K562 (cell line): ENCODE results near the gene BDH1. TPM values are rescaled to one million over a fixed set of nuclear protein-coding genes. Genes with fewer than 3 reads are reported as not detected.

Experiments
- CTCFL ChIP-seq: IDR thresholded peaks from 2 replicates; pipeline ENCODE4 v1.6.1; 2011; ENCODE audit warnings: borderline replicate concordance, low read depth, mild to moderate bottlenecking, moderate library complexity, low read length; ENCODE audit not compliant: insufficient read depth, poor library complexity, severe bottlenecking
- CUX1 ChIP-seq: fragments of 200-800 bp; sonication (Bioruptor generic); IDR thresholded peaks from 2 replicates; pipeline ENCODE4 v1.6.1; 2016; ENCODE audit warnings: missing genetic modification characterization, missing compliant biosample characterization
- E2F6 ChIP-seq, 2 experiments: IDR thresholded peaks; 2 replicates each; pipeline ENCODE4 v1.6.1; 2011; ENCODE audit warnings: borderline replicate concordance in 1 of 2, control low read depth in 1 of 2, low read depth in 1 of 2, low read length in 1 of 2, mild to moderate bottlenecking in 1 of 2, mixed read lengths in 1 of 2, moderate library complexity in 1 of 2; ENCODE audit not compliant: insufficient read depth in 1 of 2, insufficient read length in 1 of 2, poor library complexity in 1 of 2, severe bottlenecking in 1 of 2; ENCODE audit errors: extremely low read depth in 1 of 2
- EGR1 ChIP-seq: fragments of 450-650 bp; conservative IDR thresholded peaks from 2 replicates; pipeline ENCODE4 v1.6.1; 2017; ENCODE audit warnings: mild to moderate bottlenecking
- HCFC1 ChIP-seq: IDR thresholded peaks from 2 replicates; pipeline ENCODE4 v1.6.1; 2012; ENCODE audit warnings: low read depth, low read length, improper control_type of control experiment
- HMG20A ChIP-seq: fragments of 450-650 bp; formaldehyde crosslinking; conservative IDR thresholded peaks from 2 replicates; pipeline ENCODE4 v1.4.0; 2020; ENCODE audit warnings: mild to moderate bottlenecking, mixed read lengths
- MNT ChIP-seq, 2 experiments: fragments of 450-650 bp; conservative IDR thresholded peaks; 2 replicates each; pipeline ENCODE4 v1.6.1; 2017; ENCODE audit warnings: mild to moderate bottlenecking in 2 of 2, moderate library complexity in 2 of 2
- SP1 ChIP-seq: sonication (generic); formaldehyde crosslinking; IDR thresholded peaks from 2 replicates; pipeline ENCODE4 v1.8.1; 2022; ENCODE audit warnings: mild to moderate bottlenecking, missing genetic modification reagents
- SPI1 ChIP-seq: IDR thresholded peaks from 2 replicates; pipeline ENCODE4 v1.6.1; 2011; ENCODE audit warnings: low read depth, low read length, control low read depth, borderline replicate concordance
- USF2 ChIP-seq: sonication (generic); formaldehyde crosslinking; IDR thresholded peaks from 2 replicates; pipeline ENCODE4 v1.5.0; 2020; ENCODE audit warnings: missing genetic modification reagents
- ZKSCAN3 ChIP-seq: fragments of 250-450 bp; sonication (Bioruptor Pico); IDR thresholded peaks from 2 replicates; pipeline ENCODE4 v1.4.0; 2020
- ZNF384 ChIP-seq: IDR thresholded peaks from 2 replicates; pipeline ENCODE4 v1.6.1; 2012; ENCODE audit warnings: low read depth, low read length, improper control_type of control experiment
- polyA plus RNA-seq, 8 experiments: library from polyadenylated mRNA; depleted of rRNA in 4 of 8; stranded (reverse) in 5 of 8; unstranded in 3 of 8; fragments of >200 nt; fragmentation: Nextera tagmentation in 2 of 8; fragmentation: Illumina TruSeq in 1 of 8; extraction: Ambion mirVana in 2 of 8; extraction: Trizol in 1 of 8; gene quantifications; 2 replicates each; pipeline versions ENCODE4 v1.2.1 to v1.2.3, GENCODE V29; 2011 to 2014; ENCODE audit warnings: inconsistent platforms in 1 of 8, missing spikeins in 1 of 8
- total RNA-seq, 7 experiments: library from RNA; depleted of rRNA in 6 of 7; stranded (reverse); fragments of >200 nt in 6 of 7; fragmentation: Illumina TruSeq in 2 of 7; extraction: Trizol in 2 of 7; gene quantifications; 2 replicates each; pipeline versions ENCODE4 v1.2.1 to v1.2.3, GENCODE V29; 2011 to 2021; ENCODE audit warnings: low replicate concordance in 1 of 7

Gene BDH1
- total and polyA plus RNA-seq, 9 of the 15 experiments (the other 6 are each of a cell fraction or from before 2014, with no cell fraction given), result 0.07 to 0.89 (median 0.12) TPM; not detected in 3

GRCh38 chr3:197501496-197501878, 54.3 kb downstream of the BDH1 start (continued):
- TF ChIP-seq MNT (conservative IDR thresholded peaks at IDR 0.05) (peak in 1 of 2 experiments; percentile 54; a peak in 2 of 4 replicates), SP1 (CRISPR knock-in tag) (no peak), HMG20A (CRISPR knock-in tag) (no peak), CTCFL (no peak), CUX1 (CRISPR knock-in tag) (no peak), EGR1 (no peak), E2F6 (IDR thresholded peaks at IDR 0.05; ENCODE audit: borderline replicate concordance in 1 of 2, extremely low read depth in 1 of 2, insufficient read depth in 1 of 2, insufficient read length in 1 of 2, low read depth in 1 of 2, low read length in 1 of 2, poor library complexity in 1 of 2, severe bottlenecking in 1 of 2) (peak in 1 of 2 experiments; percentile 26), HCFC1 (peak; percentile 75), SPI1 (no peak), ZKSCAN3 (CRISPR knock-in tag) (no peak), USF2 (CRISPR knock-in tag) (peak; percentile 75), ZNF384 (no peak)
